Ishikawa (cell line): ENCODE results near the gene TNIK.

Experiments
- CEBPB ChIP-seq: IDR thresholded peaks from 2 replicates; pipeline ENCODE4 v1.6.1; 2012
- EGR1 ChIP-seq: IDR thresholded peaks from 2 replicates; pipeline ENCODE4 v1.6.1; 2012
- MAX ChIP-seq: IDR thresholded peaks from 2 replicates; pipeline ENCODE4 v1.6.1; 2012
- RAD21 ChIP-seq: IDR thresholded peaks from 2 replicates; pipeline ENCODE4 v1.6.1; 2012; ENCODE audit warnings: low read depth
- TAF1 ChIP-seq: IDR thresholded peaks from 2 replicates; pipeline ENCODE4 v1.6.1; 2012; ENCODE audit warnings: low read depth, mild to moderate bottlenecking
- TCF12 ChIP-seq: IDR thresholded peaks from 2 replicates; pipeline ENCODE4 v1.6.1; 2012; ENCODE audit warnings: low read depth
- YY1 ChIP-seq: IDR thresholded peaks from 2 replicates; pipeline ENCODE4 v1.6.1; 2012; ENCODE audit warnings: low read depth

GRCh38 chr3:171460725-171461524 is 720 bp upstream of the TNIK start:
- no peak for TF ChIP-seq RAD21
- TF ChIP-seq YY1: no peak
- TF ChIP-seq CEBPB: no peak
- TF ChIP-seq TCF12: no peak; the same call in 1 of the 2 replicates
- no peak; the same call in 1 of the 2 replicates for TF ChIP-seq MAX
- TF ChIP-seq TAF1: peak; percentile 9; the same call in 1 of the 2 replicates
- TF ChIP-seq EGR1: no peak
